GM12878 (cell line): ENCODE measurements around the gene PDZRN4. TPM values are rescaled to one million over a fixed set of nuclear protein-coding genes. Genes with fewer than 3 reads are reported as not detected.

Experiments
- BCLAF1 ChIP-seq: fragments of 450-650 bp; IDR thresholded peaks from 2 replicates; pipeline ENCODE4 v1.6.1; 2017; ENCODE audit warnings: antibody characterized with exemption, mild to moderate bottlenecking, moderate library complexity
- CBX3 ChIP-seq: fragments of 200-600 bp; sonication (generic); IDR thresholded peaks from 2 replicates; pipeline ENCODE4 v1.6.1; 2016; ENCODE audit warnings: low read depth, borderline replicate concordance
- GATAD2B ChIP-seq: fragments of 450-650 bp; conservative IDR thresholded peaks from 2 replicates; pipeline ENCODE4 v1.6.1; 2017; ENCODE audit warnings: low read depth, mild to moderate bottlenecking, moderate library complexity
- PML ChIP-seq: IDR thresholded peaks from 2 replicates; pipeline ENCODE4 v1.6.1; 2012; ENCODE audit warnings: low read length, inconsistent platforms
- RBBP5 ChIP-seq: fragments of 200-600 bp; sonication (generic); conservative IDR thresholded peaks from 2 replicates; pipeline ENCODE4 v1.6.1; 2016
- RUNX3 ChIP-seq: IDR thresholded peaks from 2 replicates; pipeline ENCODE4 v1.6.1; 2012; ENCODE audit warnings: low read length, inconsistent platforms
- STAT3 ChIP-seq: IDR thresholded peaks from 2 replicates; pipeline ENCODE4 v1.6.1; 2011; ENCODE audit warnings: low read depth, low read length, improper control_type of control experiment
- ZNF687 ChIP-seq: fragments of 450-650 bp; IDR thresholded peaks from 2 replicates; pipeline ENCODE4 v1.6.1; 2017; ENCODE audit warnings: mild to moderate bottlenecking, moderate library complexity
- polyA plus RNA-seq, 11 experiments: library from polyadenylated mRNA; depleted of rRNA in 4 of 11; unstranded in 6 of 11; stranded (reverse) in 5 of 11; fragments of >200 nt; fragmentation: Nextera tagmentation in 4 of 11; fragmentation: Illumina TruSeq in 1 of 11; extraction: Ambion mirVana in 4 of 11; extraction: Trizol in 1 of 11; gene quantifications; 1 replicate in 1 of 11; 2 replicates in 10 of 11; pipeline versions ENCODE4 v1.2.1 to v1.2.3, GENCODE V29; 2011 to 2016; ENCODE audit warnings: inconsistent platforms in 2 of 11, missing spikeins in 2 of 11, low read depth in 1 of 11
- total RNA-seq, 4 experiments: library from RNA; depleted of rRNA in 3 of 4; stranded (reverse); fragments of >200 nt in 3 of 4; fragmentation: Illumina TruSeq in 1 of 4; extraction: Trizol in 1 of 4; gene quantifications; 2 replicates each; pipeline versions ENCODE4 v1.2.1 to v1.2.3, GENCODE V29; 2013 to 2021

The PDZRN4 gene
- total and polyA plus RNA-seq, 10 of the 15 experiments (the other 5 are each of a cell fraction or from before 2014, with no cell fraction given) = 0.03 TPM; not detected in 9

- TF ChIP-seq PML (no peak), ZNF687 (no peak), CBX3 (no peak), BCLAF1 (no peak), RBBP5 (no peak), GATAD2B (no peak), STAT3 (no peak), RUNX3 (no peak)
- TF ChIP-seq, all 136 proteins: peak for 0
These were observed 173.6 kb downstream of the PDZRN4 start (continued) for GRCh38 chr12:41361738-41362137.
